ENCODE measurements around the gene SMARCAD1. TPM values are rescaled to one million over a fixed set of nuclear protein-coding genes. Genes with fewer than 3 reads are reported as not detected.
"Not testable (repeated sequence)": the region's sequence is repeated elsewhere in the genome, so short reads cannot be mapped to it uniquely, and the experiment has no call there.

The SMARCAD1 gene
- total and polyA plus RNA-seq, 2 donors, result 20.1 to 45.0 TPM

DNA sequence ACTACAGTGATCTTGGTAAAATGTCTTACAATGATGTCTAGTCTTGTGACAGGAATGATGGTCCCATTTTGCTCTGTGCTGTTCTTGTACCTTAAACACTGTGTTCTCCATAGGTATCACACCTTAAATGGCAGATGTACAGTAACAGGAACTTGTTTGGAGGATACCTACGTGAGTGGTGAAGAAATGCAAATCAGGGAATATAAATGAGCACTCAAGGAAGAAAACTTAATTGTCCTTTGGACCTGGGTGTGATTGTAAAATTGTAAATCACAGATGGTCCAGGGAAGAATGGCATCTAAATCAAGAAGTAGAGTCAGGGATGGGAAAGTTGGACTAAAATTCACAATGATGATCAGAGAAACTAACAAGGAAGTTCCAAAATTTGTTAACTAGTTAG is 122.3 kb downstream of the SMARCAD1 start:
- Histone ChIP-seq H3K4me1 (ENCODE audit: control insufficient read depth in 2 of 2, insufficient read depth in 2 of 2, low read length in 2 of 2) (no peaks in the 10 kb centered on the region), H3K27ac (ENCODE audit: low read depth in 1 of 2, low read length in 1 of 2) (no peak overlapping the region), H3K9me3 (ENCODE audit: control insufficient read depth in 2 of 2, insufficient read depth in 1 of 2, low read length in 1 of 2) (peaks cover 2 to 24% of the 10 kb centered on the region in 2 donors), H3K36me3 (ENCODE audit: control insufficient read depth in 2 of 2, insufficient read depth in 2 of 2, low read length in 1 of 2) (no peaks in the 10 kb centered on the region), H3K4me3 (ENCODE audit: low read length in 2 of 2) (no peak overlapping the region), H3K27me3 (ENCODE audit: control insufficient read depth in 2 of 2, insufficient read depth in 1 of 2, low read length in 1 of 2) (no peaks in the 10 kb centered on the region)
- WGBS, result 90% methylated on average over 1 of the region's 1 CpG
- DNase-seq (ENCODE audit: low read depth in 6 of 9, low spot score in 9 of 9), result no peak

DNA sequence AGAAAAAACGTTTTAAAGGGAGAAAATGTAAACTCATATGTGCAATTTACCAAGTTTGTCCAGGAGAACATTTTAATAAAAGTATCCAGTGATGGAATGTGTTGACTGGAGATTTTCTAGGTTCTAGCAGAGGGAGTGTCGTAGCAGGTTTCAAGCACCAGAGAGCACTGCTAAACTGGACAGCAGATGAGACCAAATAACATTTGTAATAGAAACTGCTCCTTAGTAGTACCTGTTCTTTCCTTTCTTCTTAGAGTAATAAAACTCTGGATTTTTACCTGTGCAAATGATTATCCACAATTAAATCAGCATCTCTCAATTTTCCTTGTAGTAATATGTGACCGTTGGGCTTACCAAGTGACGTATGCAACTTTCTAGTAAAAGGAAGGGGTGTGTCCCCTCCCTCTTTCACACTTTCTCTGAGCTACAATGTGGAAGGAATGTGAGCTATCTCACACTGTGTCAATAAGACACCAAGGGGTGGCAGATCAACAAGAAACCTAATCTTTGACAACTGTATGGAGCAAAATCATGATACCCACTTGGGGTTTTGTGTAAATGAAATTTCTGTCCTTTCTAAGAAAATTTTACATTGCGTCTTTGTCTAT is 125.4 kb downstream of the SMARCAD1 start:
- Histone ChIP-seq H3K9me3 (ENCODE audit: control insufficient read depth in 2 of 2, insufficient read depth in 1 of 2, low read length in 1 of 2) (peaks cover 0 to 4% of the 10 kb centered on the region in 2 donors), H3K27me3 (ENCODE audit: control insufficient read depth in 2 of 2, insufficient read depth in 1 of 2, low read length in 1 of 2) (no peaks in the 10 kb centered on the region), H3K27ac (ENCODE audit: low read depth in 1 of 2, low read length in 1 of 2) (no peak overlapping the region), H3K36me3 (ENCODE audit: control insufficient read depth in 2 of 2, insufficient read depth in 2 of 2, low read length in 1 of 2) (no peaks in the 10 kb centered on the region), H3K4me3 (ENCODE audit: low read length in 2 of 2) (no peak overlapping the region), H3K4me1 (ENCODE audit: control insufficient read depth in 2 of 2, insufficient read depth in 2 of 2, low read length in 2 of 2) (no peaks in the 10 kb centered on the region)
- WGBS, result 80% methylated on average over 5 of the region's 5 CpGs
- no peak for DNase-seq (ENCODE audit: low read depth in 6 of 9, low spot score in 9 of 9)

DNA sequence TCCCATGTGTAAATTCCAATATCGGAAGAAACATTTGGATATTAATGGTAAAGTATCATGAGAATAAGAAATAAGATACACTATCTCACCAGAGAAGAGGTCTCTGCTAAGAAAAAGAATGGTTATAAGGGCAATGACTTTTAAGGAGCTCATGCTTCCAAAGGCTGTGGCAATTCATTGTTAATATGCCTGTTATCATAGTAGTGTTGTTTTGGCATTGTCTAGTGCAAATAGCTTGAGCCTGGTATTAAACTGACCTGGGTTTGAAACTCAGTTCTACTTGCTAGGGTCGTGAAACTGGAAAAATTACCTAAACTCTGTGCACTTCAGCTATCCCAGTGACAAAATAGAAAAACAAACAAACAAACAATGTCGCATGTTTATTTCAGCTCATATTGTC is 126.2 kb downstream of the SMARCAD1 start:
- DNase-seq (ENCODE audit: low read depth in 6 of 9, low spot score in 9 of 9), result no peak
- Histone ChIP-seq H3K4me1 (ENCODE audit: control insufficient read depth in 2 of 2, insufficient read depth in 2 of 2, low read length in 2 of 2) (no peaks in the 10 kb centered on the region), H3K9me3 (ENCODE audit: control insufficient read depth in 2 of 2, insufficient read depth in 1 of 2, low read length in 1 of 2) (peaks cover 0 to 3% of the 10 kb centered on the region in 2 donors), H3K4me3 (ENCODE audit: low read length in 2 of 2) (no peak overlapping the region), H3K36me3 (ENCODE audit: control insufficient read depth in 2 of 2, insufficient read depth in 2 of 2, low read length in 1 of 2) (no peaks in the 10 kb centered on the region), H3K27me3 (ENCODE audit: control insufficient read depth in 2 of 2, insufficient read depth in 1 of 2, low read length in 1 of 2) (no peaks in the 10 kb centered on the region), H3K27ac (ENCODE audit: low read depth in 1 of 2, low read length in 1 of 2) (no peak overlapping the region)
- WGBS, result 95% methylated on average over 3 of the region's 3 CpGs

DNA sequence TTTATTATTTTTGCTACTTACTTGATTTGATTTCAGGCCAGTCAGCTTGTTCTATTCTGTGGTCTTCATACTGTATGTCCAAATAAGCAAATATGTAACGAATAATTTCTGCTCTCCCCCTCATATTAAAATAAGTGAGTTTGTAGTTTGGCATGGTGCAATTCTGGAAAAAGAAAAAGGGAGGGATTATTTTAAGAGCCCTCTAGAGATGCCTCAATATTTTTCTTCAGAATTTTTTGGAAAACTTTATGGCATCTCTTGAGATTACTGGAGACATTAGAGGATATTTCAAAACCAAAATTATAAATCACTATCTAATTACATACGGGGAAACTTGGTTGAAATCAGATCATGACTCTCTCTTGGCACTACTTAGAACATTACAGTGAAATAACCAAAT is 126.8 kb downstream of the SMARCAD1 start:
- peaks cover 0 to 3% of the 10 kb centered on the region in 2 donors for H3K9me3 ChIP-seq (ENCODE audit: control insufficient read depth in 2 of 2, insufficient read depth in 1 of 2, low read length in 1 of 2)
- DNase-seq (ENCODE audit: low read depth in 6 of 9, low spot score in 9 of 9), result no peak
- H3K27me3 ChIP-seq (ENCODE audit: control insufficient read depth in 2 of 2, insufficient read depth in 1 of 2, low read length in 1 of 2), result no peaks in the 10 kb centered on the region
- H3K4me1 ChIP-seq (ENCODE audit: control insufficient read depth in 2 of 2, insufficient read depth in 2 of 2, low read length in 2 of 2), result no peaks in the 10 kb centered on the region
- H3K4me3 ChIP-seq (ENCODE audit: low read length in 2 of 2), result no peak overlapping the region
- 95% methylated on average over 2 of the region's 2 CpGs for WGBS
- H3K36me3 ChIP-seq (ENCODE audit: control insufficient read depth in 2 of 2, insufficient read depth in 2 of 2, low read length in 1 of 2), result no peaks in the 10 kb centered on the region
- no peak overlapping the region for H3K27ac ChIP-seq (ENCODE audit: low read depth in 1 of 2, low read length in 1 of 2)

DNA sequence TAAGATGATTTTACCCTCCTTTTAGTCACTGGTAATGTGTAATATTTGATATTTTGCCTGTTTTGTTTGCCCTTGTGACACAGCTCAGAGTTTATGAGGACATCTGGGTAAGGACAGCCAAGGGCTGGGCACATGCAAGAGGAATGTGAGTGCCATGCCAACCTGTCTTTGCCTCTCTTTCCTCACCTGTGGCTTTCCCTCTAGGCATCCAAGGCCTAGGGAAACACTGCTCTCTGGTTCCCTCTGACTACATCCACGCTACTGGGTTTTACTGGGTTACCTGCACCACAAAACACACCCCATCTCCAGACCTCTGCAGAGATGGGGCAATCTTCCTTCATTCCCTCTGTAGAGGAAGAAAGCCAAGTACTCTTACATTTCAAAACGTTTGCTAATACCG is 127.3 kb downstream of the SMARCAD1 start:
- H3K27ac ChIP-seq (ENCODE audit: low read depth in 1 of 2, low read length in 1 of 2), result no peak overlapping the region
- 94% methylated on average over 3 of the region's 3 CpGs for whole genome bisulfite sequencing
- peaks cover 0 to 4% of the 10 kb centered on the region in 2 donors for H3K4me1 ChIP-seq (ENCODE audit: control insufficient read depth in 2 of 2, insufficient read depth in 2 of 2, low read length in 2 of 2)
- no peaks in the 10 kb centered on the region for H3K27me3 ChIP-seq (ENCODE audit: control insufficient read depth in 2 of 2, insufficient read depth in 1 of 2, low read length in 1 of 2)
- DNase-seq (ENCODE audit: low read depth in 6 of 9, low spot score in 9 of 9), result no peak
- no peaks in the 10 kb centered on the region for H3K36me3 ChIP-seq (ENCODE audit: control insufficient read depth in 2 of 2, insufficient read depth in 2 of 2, low read length in 1 of 2)
- H3K9me3 ChIP-seq (ENCODE audit: control insufficient read depth in 2 of 2, insufficient read depth in 1 of 2, low read length in 1 of 2), result peaks cover 0 to 3% of the 10 kb centered on the region in 2 donors
- H3K4me3 ChIP-seq (ENCODE audit: low read length in 2 of 2), result no peak overlapping the region

DNA sequence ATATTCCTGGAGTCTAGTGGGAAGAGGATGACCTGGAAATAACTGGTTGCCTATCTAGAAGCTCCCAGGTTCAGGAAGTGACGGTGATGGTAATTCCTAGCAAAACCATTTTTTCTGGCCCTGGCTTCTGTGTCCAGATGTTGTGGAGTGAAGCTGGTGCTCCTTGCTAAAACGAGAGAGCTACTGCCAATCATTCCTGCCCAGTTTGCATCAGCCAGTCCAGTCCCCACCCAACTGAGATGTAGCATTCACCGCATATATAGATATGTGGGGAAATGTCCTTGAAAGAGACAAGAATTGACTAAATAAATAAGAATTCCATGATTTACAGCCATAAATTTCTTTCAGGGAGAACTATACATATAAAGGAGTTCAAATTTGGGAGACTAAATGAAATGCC is 128.6 kb downstream of the SMARCAD1 start:
- H3K9me3 ChIP-seq (ENCODE audit: control insufficient read depth in 2 of 2, insufficient read depth in 1 of 2, low read length in 1 of 2), result peaks cover 0 to 3% of the 10 kb centered on the region in 2 donors
- H3K4me3 ChIP-seq (ENCODE audit: low read length in 2 of 2), result no peak overlapping the region
- no peaks in the 10 kb centered on the region for H3K36me3 ChIP-seq (ENCODE audit: control insufficient read depth in 2 of 2, insufficient read depth in 2 of 2, low read length in 1 of 2)
- peaks cover 0 to 4% of the 10 kb centered on the region in 2 donors for H3K4me1 ChIP-seq (ENCODE audit: control insufficient read depth in 2 of 2, insufficient read depth in 2 of 2, low read length in 2 of 2)
- DNase-seq (ENCODE audit: low read depth in 6 of 9, low spot score in 9 of 9), result no peak
- no peaks in the 10 kb centered on the region for H3K27me3 ChIP-seq (ENCODE audit: control insufficient read depth in 2 of 2, insufficient read depth in 1 of 2, low read length in 1 of 2)
- 95% methylated on average over 3 of the region's 3 CpGs for WGBS
- no peak overlapping the region for H3K27ac ChIP-seq (ENCODE audit: low read depth in 1 of 2, low read length in 1 of 2)

DNA sequence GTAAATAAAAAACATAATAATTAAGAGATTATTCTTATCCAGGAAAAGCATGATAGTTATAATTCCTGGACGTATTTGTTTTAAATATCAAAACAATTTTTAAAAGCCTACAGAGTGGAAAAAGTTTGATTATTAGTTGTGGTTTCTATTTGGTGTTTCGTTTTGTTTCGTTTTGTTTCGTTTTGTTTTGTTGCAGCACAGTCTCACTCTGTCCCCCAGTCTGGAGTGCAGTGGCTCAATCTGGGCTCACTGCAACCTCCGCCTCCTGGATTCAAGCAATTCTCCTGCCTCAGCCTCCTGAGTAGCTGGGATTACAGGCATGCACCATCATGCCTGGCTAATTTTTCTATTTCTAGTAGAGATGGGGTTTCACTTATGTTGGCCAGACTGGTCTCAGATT is 129.1 kb downstream of the SMARCAD1 start:
- not testable (repeated sequence) for H3K27ac ChIP-seq (ENCODE audit: low read depth in 1 of 2, low read length in 1 of 2); H3K9me3 ChIP-seq (ENCODE audit: control insufficient read depth in 2 of 2, insufficient read depth in 1 of 2, low read length in 1 of 2); DNase-seq (ENCODE audit: low read depth in 6 of 9, low spot score in 9 of 9); H3K36me3 ChIP-seq (ENCODE audit: control insufficient read depth in 2 of 2, insufficient read depth in 2 of 2, low read length in 1 of 2); H3K4me3 ChIP-seq (ENCODE audit: low read length in 2 of 2); H3K4me1 ChIP-seq (ENCODE audit: control insufficient read depth in 2 of 2, insufficient read depth in 2 of 2, low read length in 2 of 2); H3K27me3 ChIP-seq (ENCODE audit: control insufficient read depth in 2 of 2, insufficient read depth in 1 of 2, low read length in 1 of 2)
- 90% methylated on average over 5 of the region's 5 CpGs for WGBS

DNA sequence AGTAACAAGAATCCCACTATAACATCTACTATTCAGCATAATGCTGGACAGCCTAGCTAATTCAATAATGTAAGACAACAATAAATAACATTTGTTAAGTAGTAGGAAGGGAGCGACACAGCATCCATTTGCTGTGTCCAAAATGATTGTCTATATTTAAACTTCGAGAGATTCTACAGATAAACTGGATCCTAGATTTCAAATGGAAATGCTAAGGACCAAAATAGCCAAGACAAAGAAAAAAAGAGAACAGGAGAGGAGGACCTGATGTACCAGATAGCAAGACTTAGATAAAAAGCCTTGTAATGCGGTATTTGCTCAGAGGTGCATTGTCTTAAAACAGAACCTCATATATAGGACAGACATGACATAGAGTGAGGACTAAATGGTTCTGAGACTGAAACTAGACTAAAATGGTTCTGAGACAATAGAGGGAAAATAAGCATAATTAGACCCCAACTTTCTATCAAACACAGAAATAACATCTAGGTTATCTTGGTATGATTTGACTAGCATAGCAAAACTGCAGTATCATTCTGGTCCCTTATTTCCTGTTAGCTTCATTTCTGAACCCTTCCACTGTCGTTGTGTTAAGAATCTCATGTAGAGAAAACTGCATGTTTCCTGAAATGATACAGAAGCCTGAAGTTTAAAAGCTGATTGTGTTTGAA is 131.2 kb downstream of the SMARCAD1 start:
- no peaks in the 10 kb centered on the region for H3K36me3 ChIP-seq (ENCODE audit: control insufficient read depth in 2 of 2, insufficient read depth in 2 of 2, low read length in 1 of 2)
- WGBS, result 65% methylated on average over 4 of the region's 4 CpGs

DNA sequence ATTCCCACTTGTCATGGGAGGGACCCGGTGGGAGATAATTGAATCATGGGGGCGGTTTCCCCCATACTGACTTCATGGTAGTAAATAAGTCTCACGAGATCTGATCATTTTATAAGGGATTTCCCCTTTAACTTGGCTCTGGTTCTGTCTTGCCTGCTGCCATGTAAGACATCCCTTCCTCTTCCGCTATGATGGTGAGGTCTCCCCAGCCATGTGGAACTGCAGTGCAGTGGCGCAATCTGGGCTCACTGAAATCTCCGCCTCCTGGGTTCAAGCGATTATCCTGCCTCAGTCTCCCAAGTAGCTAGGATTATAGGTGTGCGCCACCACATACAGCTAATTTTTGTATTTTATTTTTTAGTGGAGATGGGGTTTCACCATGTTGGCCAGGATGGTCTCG is 132.1 kb downstream of the SMARCAD1 start:
- 83% methylated on average over 9 of the region's 9 CpGs for WGBS
- H3K9me3 ChIP-seq (ENCODE audit: control insufficient read depth in 2 of 2, insufficient read depth in 1 of 2, low read length in 1 of 2), result no peaks in the 10 kb centered on the region
- no peak overlapping the region for H3K4me3 ChIP-seq (ENCODE audit: low read length in 2 of 2)
- peaks cover 0 to 4% of the 10 kb centered on the region in 2 donors for H3K4me1 ChIP-seq (ENCODE audit: control insufficient read depth in 2 of 2, insufficient read depth in 2 of 2, low read length in 2 of 2)
- no peaks in the 10 kb centered on the region for H3K36me3 ChIP-seq (ENCODE audit: control insufficient read depth in 2 of 2, insufficient read depth in 2 of 2, low read length in 1 of 2)
- H3K27ac ChIP-seq (ENCODE audit: low read depth in 1 of 2, low read length in 1 of 2), result no peak overlapping the region
- peak in 1 of 9 donors; percentile 11 for DNase-seq (ENCODE audit: low read depth in 6 of 9, low spot score in 9 of 9)
- H3K27me3 ChIP-seq (ENCODE audit: control insufficient read depth in 2 of 2, insufficient read depth in 1 of 2, low read length in 1 of 2), result no peaks in the 10 kb centered on the region

More for the DNA sequence above, 131.2 kb downstream of the SMARCAD1 start:
- Histone ChIP-seq H3K27me3 (ENCODE audit: control insufficient read depth in 2 of 2, insufficient read depth in 1 of 2, low read length in 1 of 2) (no peaks in the 10 kb centered on the region), H3K9me3 (ENCODE audit: control insufficient read depth in 2 of 2, insufficient read depth in 1 of 2, low read length in 1 of 2) (no peaks in the 10 kb centered on the region), H3K4me1 (ENCODE audit: control insufficient read depth in 2 of 2, insufficient read depth in 2 of 2, low read length in 2 of 2) (peaks cover 0 to 4% of the 10 kb centered on the region in 2 donors), H3K27ac (ENCODE audit: low read depth in 1 of 2, low read length in 1 of 2) (peak overlapping the region in 1 of 2 donors; percentile 5), H3K4me3 (ENCODE audit: low read length in 2 of 2) (no peak overlapping the region)
- DNase-seq (ENCODE audit: low read depth in 6 of 9, low spot score in 9 of 9), result peak in 5 of 9 donors; percentile 10 to 55 (median 13)

Data from thymus (tissue), 11 donors.